Activated naive CD4-positive, alpha-beta T cell treated with Interleukin-2 at 50 U/mL for 16 hours (primary cell): ENCODE measurements around the gene LSM14B.

ENCODE experiments used
- DNase-seq: peaks from one replicate; pipeline ENCODE4 v3.0.0-alpha.2; 2020

Gene LSM14B

DNA sequence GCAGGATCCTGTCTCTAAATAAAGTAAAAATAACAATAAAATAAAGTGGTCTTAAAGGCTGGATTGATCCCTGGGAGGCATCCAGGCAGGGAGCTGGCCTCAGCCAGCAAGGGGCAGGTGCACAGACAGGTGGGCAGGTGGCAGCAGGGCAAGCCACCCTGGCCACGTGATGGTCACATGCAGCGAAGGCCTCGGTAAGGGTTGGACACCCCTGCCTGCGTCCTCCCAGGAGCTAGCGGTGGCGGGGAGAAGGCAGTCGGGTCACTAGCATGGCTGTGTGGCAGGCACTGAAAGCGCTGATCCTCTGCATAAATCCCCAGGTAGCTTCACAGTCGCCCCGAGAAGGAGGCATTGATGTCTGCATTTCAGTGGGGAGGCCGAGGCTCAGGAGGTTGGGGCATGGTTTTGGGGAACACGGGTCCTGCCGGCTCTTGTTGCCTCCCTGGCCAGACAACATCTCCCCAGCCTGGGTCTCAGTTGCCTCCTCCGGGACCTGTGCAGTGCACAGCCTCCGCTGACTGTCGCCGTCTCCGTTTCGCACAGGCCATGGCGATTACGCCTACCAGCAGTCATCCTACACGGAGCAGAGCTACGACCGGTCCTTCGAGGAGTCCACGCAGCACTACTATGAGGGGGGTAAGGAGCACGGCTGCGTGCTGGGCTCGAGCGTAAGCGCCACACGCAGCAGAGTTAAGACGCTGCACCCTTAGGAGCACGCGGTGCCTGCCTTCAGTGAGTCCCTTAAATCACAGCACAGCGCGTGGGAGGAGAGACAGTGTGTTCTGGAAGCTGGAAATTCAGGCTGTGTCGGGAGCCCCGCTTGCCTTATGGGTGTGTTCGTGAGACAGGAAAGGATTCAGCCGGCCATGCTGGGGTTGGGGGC is 42.8 kb downstream of the LSM14B start:
- no peak for DNase-seq

DNA sequence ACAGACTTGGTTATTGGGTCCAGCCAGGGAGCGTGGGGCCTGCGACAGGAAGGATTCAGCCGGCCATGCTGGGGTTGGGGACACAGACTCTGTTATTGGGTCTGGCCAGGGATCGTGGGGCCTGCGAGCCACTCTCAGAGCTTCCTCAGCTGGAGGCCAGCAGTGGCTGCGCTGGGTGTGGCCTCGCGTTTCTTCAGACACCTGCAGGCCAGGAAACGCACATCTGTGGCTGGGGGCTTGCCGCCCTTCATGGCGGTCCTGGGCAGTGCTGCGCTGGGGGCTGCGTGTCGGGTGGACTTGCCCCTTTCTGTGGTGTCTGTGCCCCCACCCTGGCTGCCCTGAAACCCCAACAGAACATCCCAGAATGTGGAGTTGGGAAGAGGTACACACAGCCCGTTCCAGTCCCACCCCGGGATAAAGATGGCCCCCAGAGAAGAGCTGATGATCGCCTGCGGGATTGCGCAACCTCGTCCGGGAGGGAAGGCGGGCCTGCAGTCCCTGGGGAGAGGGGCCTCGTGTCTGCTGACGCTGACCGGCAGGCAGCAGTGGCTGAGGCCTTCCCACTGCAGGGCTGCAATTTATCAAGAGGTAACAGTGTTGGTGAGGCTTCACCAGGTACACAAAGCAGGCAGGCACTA is 43.6 kb downstream of the LSM14B start:
- DNase-seq, result no peak

DNA sequence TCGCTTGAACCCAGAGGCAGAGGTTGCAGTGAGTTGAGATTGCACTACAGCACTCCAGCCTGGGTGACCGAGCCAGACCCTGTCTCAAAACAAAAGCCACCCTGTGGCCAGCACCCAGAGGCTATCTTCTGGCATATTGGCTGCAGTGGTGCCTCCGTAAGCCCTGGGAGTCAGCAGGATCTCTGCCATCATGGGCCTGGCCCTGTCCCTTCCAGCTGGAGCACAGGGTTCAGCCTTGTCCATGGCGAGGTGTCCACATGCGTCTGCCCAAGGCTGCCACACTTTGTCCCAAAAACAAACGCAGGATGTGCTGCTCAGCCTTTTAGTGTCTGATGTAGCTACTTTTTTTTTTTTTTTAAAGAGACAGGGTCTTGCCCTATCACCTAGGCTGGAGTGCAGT is 45.2 kb downstream of the LSM14B start:
- no peak for DNase-seq

DNA sequence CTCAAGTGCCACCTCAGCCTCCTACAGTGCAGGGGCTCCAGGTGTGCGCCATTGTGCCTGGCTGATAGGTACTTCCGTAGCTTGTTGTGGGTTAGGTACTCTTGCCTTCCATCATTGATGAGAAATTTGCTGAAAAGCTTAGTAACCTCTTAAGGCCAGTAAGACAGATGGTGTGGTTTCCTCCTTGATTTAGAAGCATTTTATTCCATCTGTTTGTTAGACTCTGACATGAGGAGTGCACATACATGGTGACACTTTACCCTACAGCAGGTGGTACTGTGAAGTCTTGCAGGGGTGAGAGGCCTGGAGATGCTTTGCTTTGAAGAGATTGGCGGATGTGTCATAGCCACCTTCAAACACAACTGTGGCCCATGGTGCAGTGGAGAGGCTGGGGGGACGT is 45.8 kb downstream of the LSM14B start:
- DNase-seq, result no peak

DNA sequence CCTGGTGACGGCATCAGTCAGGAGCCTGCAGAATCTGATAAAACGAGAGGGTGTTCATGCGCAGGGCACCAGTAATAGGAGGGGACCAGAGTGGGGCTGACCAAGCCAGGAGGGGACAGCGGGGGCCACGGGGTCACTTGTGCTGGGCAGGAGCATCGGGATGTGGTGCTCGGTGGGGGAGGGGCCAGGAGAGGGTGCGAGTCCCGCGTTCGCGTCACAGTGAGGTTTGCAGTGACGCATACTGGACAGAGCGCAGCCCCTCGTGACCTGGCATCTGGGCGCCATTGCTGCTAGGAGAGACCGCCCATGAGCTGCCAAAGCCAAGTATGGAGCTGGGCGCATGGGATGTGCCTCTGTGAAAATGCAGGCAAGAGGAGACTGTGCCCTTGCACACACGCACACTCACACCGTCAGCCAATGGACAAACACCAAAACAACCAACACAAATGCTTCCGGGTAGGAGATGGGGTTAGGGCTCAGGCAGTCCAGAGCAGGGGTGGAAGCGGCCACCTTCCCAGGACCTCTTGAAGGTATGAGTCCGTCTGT is 46.7 kb downstream of the LSM14B start:
- no peak for DNase-seq

DNA sequence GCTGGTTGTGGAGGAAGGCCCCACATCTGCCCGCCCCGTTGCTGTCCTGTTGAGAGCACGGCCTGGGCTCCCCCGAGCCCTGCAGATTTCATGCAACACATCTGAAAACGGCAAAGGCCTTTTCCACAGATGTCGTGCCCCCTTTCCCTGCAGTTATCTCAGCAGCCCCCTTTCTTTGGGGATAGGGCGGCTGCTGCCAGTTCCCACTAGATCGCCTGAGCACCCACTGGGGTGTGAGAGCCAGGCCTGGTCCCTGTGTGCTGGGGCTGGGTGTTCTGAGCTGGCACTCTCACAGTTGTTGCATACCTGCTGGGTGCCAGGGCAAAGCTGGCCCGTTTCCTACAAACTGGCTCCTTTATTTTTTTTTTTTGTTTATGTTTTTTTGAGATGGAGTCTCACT is 48.3 kb downstream of the LSM14B start:
- DNase-seq, result no peak

DNA sequence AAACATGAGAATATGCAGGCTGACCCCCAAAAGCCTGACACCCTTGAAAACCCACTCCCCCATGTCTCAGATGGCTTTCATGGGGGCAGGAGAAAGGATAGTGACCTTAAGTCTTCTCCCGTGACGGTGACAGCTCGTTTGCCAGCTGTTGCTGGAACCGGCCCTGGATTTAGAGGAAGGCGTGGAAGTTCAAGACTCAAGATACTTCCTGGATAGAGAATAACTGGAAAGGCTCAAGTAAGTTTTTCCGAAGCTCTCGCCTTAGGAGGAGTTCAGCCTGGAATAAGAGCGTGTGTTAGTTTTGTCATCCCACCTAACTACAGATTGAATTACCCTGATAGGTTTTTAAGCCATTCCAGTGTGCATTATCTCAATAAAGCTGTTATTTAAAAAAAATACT is 49.0 kb downstream of the LSM14B start:
- DNase-seq, result no peak

DNA sequence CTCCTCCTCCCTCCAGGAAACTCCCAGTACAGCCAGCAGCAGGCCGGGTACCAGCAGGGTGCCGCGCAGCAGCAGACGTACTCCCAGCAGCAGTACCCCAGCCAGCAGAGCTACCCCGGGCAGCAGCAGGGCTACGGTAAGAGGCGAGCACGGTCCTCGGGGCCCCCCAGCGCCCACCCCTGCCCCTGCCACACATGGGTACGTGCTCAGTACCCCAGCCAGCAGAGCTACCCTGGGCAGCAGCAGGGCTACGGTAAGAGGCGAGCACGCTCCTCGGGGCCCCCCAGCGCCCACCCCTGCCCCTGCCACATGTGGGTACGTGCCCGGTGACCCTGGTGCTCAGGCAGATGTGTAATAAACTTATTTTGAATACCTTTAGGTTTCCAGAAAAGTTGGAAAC is 50.4 kb downstream of the LSM14B start:
- no peak for DNase-seq

DNA sequence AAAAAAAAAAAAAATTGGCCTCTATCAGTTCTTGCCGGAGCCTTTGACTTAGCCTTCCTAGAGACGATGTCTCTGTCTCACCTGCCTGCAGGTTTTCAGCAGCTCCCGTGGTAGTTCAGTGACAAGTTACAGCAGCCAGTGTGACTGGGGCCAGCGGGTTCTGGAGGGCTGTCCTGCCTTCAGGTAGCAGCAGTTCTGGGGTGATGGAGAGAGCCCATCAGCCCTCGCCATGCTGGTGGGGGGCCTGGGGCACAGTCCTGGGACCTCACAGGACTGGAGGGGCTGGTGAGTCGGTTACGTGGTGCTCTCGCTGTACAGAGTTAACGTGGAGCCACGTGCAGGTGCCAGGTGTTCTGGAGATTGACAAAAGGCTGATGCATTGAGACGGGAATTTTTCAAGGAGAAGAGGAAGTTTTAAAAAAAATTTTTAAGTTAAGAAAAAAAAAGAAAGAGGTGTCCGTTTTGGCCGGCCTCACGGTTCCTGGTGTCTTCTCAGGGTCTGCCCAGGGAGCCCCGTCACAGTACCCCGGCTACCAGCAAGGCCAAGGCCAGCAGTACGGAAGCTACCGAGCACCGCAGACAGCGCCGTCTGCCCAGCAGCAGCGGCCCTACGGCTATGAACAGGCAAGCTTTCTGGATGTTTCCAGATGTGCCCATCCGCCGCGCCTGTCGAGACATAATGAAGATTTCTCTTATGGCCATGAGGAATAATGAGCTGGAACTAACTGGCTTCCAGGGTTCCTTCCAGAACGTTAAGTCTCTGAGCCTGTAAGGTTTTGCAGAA is 51.9 kb downstream of the LSM14B start:
- DNase-seq, result no peak

DNA sequence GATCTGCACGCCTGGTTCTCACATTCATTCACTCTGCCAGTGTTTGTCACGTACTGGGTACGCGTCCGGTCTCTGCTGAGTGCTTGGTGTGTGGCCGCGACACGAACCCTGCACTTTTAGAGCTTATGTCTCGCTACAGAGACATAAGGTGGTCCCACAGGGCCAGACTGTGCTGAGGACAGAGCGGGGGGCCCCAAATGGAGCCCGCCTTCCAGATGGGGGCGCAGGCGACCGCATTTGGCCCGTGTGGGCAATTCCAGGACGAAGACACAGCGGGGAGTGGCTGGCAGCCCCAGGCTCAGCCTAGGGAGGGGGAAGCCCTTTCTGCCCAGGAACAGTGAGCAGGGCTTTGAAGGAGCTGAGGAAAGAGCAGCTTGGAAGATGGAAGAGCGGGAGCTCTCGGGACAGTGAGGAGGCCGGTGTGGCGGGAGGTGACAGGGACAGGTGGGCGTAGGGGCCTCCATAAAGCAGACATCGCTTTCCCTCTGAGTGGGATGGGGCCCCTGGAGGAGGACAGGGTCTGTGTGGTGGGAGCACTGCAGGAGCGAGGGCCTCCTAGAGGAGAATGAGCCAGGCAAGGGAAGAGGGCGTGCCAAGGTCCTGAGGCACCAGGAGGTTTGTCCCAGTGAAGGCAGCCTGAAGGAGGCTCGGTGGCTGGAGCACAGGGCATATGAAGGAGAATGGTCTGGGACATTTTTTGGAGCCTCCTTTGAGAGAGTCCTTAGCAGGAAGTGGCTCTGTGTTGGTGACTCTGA is 52.8 kb downstream of the LSM14B start:
- no peak for DNase-seq

DNA sequence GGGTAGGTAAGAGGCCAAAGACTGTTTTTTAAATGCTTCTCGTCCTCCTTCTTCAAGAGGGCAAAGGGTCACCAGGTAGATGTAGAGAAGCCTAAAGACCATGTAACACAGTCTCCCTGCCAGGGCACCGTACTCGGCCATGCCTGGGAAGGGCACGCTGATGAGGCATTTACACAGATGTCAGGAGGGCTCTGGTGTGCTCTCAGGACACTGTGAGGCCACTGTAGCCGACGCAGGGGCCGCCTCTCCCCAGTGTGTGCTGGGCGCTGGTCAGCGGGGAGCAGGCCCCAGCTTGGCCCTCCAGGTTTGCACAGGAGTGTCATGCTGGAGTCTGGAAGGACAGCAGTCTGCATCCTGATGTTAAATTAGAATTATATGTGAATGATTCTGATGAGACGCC is 53.4 kb downstream of the LSM14B start:
- no peak for DNase-seq

DNA sequence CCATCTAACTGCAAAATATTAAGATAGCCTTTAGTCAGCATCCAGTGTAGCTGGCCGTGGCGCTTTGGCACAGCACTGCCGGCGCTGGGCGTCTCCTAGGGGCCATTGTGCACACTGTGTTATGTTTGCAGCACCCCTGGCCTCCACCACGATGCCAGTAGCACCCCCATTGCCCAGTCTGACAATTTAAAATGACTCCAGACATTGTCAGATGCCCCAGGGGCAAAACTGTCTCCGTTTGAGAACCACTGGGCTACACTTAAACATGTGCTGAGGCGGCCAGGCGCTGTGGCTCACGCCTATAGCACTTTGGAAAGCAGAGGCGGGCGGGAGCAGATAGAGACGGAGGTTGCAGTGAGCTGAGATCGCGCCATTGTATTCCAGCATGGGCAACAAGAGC is 54.6 kb downstream of the LSM14B start:
- no peak for DNase-seq

DNA sequence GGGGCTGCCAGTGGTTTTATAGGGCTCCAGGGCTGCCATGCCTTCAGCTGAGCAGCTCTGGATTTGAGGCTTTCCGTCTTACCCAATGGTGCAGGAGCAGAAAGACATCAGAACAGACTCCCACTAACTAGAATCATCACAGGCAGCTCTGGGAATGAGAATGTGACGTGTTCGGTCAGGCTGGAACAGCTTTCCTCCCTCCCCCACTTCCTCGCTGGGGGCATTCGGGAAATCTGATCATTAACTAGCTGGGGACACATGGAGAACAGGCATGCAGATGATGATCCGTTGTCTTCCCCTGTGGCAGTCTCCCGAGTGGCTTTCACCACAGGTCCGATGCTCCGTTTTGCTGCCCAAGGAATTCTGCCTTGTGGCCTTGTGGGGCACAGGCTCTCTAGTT is 55.0 kb downstream of the LSM14B start:
- DNase-seq, result no peak

DNA sequence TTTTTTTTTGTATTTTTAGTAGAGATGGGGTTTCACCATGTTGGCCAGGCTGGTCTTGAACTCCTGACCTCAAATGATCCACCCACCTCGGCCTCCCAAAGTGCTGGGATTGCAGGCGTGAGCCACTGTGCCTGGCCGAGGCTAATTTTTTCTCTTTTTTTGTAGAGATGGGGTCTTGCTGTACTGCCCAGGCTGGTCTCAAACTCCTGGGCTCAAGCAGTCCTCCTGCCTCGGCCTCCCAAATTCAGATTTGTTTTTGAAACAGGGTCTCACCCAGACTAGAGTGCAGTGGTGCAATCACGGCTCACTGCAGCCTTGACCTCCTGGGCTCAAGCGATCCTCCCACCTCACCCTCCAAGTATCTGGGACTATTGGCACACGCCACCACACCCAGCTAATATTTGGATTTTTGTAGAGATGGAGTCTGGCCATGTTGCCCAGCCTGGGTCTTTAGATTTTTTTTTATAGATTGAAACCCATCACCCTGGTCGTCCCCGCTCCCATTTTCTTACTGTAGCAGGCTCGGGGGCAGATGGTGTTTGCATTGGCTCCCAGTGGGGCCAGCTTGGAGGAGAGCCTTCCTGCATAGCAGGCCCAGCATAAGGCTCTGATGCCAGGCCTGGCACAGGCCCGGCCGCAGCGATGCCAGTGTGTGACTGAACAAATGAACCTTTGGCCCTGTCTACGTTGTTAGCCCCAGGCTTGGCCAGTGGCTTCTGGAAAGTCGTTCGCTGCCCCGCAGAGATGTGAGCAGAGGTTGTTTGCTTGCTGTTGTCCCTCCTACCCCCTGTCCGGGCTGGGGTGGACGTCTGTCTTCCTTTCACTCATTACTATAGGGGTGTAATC is 56.3 kb downstream of the LSM14B start:
- no peak for DNase-seq

DNA sequence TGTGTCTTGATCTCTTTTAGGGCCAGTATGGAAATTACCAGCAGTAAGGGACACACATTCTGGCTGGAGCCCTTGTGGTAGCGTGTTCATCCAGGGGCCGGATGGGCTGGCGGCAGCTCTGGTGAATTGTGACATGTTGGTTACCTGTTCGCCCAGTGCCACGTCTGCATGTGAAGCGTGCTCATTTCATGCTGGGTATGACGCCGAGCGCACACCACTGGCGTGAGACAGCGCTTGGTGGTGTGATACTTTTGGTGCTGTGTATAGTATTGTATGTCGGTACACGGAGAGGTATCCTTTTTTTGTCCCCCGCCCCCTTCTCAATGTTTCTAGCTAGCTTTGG is 56.9 kb downstream of the LSM14B start:
- no peak for DNase-seq

DNA sequence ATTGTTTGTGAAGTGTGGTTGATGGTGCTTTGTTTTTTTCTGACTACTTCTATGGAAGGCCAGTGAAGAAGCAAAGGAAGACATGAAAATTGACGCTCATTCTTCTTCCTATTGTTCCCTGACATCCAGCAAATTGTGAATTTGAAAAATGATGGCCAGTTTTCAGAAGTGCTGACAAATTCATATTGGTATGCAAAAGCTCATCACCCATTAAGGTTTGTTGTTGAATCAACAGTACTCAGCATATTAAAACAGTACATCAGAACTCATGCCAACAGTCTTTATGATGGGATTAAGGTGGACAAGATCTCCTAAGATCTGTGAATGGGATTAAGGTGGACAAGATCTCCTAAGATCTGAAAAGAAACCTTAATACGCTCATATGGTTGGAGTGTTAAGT is 59.5 kb downstream of the LSM14B start:
- no peak for DNase-seq

DNA sequence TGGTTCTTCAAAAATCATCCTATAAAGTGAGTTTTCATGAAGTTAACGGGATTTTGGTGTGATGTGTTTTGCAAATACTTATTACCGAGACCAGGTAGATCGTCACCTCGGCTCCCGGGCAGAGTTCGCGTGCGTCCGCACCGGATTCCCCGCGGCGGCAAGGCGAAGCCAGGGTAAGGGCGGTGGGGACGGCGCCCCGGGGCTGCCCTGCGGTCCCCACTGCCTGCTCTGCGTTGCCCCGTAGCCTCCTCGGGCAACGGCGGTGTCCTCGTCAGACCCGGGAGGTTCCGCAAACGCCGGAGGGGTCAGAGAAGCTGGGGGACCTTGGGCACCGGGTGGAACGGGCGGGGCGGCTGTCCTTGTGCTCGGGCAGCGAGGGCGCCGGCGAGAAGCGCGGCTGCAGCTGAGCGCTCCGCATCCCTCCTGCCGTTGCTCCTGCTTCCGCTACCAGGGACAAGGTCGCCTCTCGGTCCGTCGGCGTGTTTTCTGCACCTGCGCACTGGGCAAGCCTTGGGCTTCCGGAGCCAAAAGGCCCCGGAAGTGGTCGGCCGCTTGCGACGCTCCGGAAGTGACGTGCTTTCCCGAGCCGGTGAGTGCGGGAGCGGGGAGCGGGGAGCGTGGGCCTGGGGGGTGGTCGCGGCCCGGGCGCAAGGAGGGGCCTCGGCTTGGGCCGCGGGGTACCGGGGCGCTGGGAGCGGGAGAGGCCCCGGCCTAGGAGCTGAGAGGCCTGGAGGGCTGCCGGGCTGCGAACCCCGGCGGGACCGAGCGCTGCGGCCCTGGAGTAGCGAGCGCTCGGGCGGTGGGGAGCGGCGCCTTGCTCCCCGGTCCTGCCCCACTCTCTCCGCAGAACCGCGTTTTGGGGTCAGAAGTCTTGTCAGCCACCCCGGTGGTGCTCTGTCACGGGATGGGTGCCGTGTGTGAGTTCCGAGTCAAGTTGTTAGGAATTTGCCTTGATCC is 60.5 kb downstream of the LSM14B start, which contains the start of gene MTG2:
TSS of gene MTG2 (plus strand) at position 560 of the 957 bp plus-strand sequence. CDS start 10,393 bp downstream, outside the sequence.
- DNase-seq, result peak; percentile 94

DNA sequence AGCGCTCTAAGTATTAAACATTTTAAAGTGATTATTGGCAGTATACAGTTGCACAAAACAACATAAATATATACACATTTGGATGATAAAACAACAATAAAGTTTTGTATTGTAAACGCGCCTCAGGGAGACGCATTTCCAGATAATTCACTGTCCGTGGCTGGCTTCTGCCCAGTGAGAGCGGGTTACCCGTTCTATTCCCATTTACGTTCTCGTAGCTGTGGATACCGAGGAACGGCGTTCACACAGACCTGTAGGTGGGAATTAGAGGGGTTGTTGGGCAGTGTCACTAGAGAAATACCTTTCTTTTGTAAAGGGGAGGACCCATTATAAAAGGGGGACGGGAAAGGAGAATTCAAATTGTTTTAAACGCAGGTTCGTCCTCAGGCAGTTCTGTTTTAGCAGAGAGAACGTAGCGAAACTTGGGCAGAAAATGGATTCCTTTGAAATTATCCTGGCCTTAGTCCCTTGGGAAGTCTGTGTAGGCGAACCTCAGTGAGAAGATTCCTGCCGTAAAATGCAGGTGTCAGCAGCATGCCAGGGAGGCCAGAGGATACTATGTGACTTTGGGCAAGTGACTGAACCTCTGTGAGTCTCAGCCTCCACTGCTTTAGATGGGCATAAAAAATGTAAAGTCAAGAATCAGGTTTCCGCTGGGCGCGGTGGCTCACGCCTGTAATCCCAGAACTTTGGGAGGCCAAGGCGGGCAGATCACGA is 61.3 kb downstream of the LSM14B start:
- DNase-seq, result no peak
